ENCODE results near the gene IPCEF1. TPM values are rescaled to one million over a fixed set of nuclear protein-coding genes. Genes with fewer than 3 reads are reported as not detected.

IPCEF1 gene
- total RNA-seq, 1 donor: 0.54 TPM

- no peak overlapping the region for H3K4me3 ChIP-seq (ENCODE audit: low read depth, low read length)
- no peak for TF ChIP-seq CTCF (IDR thresholded peaks at IDR 0.05; ENCODE audit: insufficient read depth, low read length)
- peak; percentile 94 for DNase-seq (ENCODE audit: low read depth)
These were observed 30.5 kb upstream of the IPCEF1 start for GRCh38 chr6:154386848-154387717.

- TF ChIP-seq CTCF (IDR thresholded peaks at IDR 0.05; ENCODE audit: insufficient read depth, low read length): no peak
- no peak overlapping the region for H3K4me3 ChIP-seq (ENCODE audit: low read depth, low read length)
- DNase-seq (ENCODE audit: low read depth): no peak
These were observed 27.6 kb upstream of the IPCEF1 start for GRCh38 chr6:154384191-154384590.

- DNase-seq (ENCODE audit: low read depth): no peak
- H3K4me3 ChIP-seq (ENCODE audit: low read depth, low read length): no peak overlapping the region
- no peak for TF ChIP-seq CTCF (IDR thresholded peaks at IDR 0.05; ENCODE audit: insufficient read depth, low read length)
These were observed 26.7 kb upstream of the IPCEF1 start for GRCh38 chr6:154383273-154383672.

- TF ChIP-seq CTCF (IDR thresholded peaks at IDR 0.05; ENCODE audit: insufficient read depth, low read length): no peak
- H3K4me3 ChIP-seq (ENCODE audit: low read depth, low read length): no peak overlapping the region
- no peak for DNase-seq (ENCODE audit: low read depth)
These were observed 26.1 kb upstream of the IPCEF1 start for GRCh38 chr6:154382740-154383139.

- TF ChIP-seq CTCF (IDR thresholded peaks at IDR 0.05; ENCODE audit: insufficient read depth, low read length): no peak
- H3K4me3 ChIP-seq (ENCODE audit: low read depth, low read length): no peak overlapping the region
- DNase-seq (ENCODE audit: low read depth): no peak
These were observed 24.9 kb upstream of the IPCEF1 start for GRCh38 chr6:154381548-154381947.

GRCh38 chr6:154380741-154381140 lies 24.1 kb upstream of the IPCEF1 start:
- no peak for TF ChIP-seq CTCF (IDR thresholded peaks at IDR 0.05; ENCODE audit: insufficient read depth, low read length)
- DNase-seq (ENCODE audit: low read depth): no peak
- no peak overlapping the region for H3K4me3 ChIP-seq (ENCODE audit: low read depth, low read length)

All from fibroblast of the aortic adventitia (primary cell).